ENCODE results near the gene FOXF2. TPM values are rescaled to one million over a fixed set of nuclear protein-coding genes. Genes with fewer than 3 reads are reported as not detected.

FOXF2 gene
- total and polyA plus RNA-seq, 2 experiments from 2014 or later: not detected

GRCh38 chr6:1362643-1363042, 26.7 kb upstream of the FOXF2 start (continued):
- TF ChIP-seq ZNF462 (CRISPR knock-in tag; IDR thresholded peaks at IDR 0.05): no peak
- TF ChIP-seq ZNF331 (CRISPR knock-in tag; IDR thresholded peaks at IDR 0.05; ENCODE audit: low read depth): no peak
- TF ChIP-seq STAT1 (IDR thresholded peaks at IDR 0.05; ENCODE audit: unreplicated experiment): no peak
- TF ChIP-seq ZNF114 (CRISPR knock-in tag; IDR thresholded peaks at IDR 0.05): no peak
- TF ChIP-seq NANOG (IDR thresholded peaks at IDR 0.05; ENCODE audit: borderline replicate concordance): no peak

- no peaks in the 10 kb centered on the region for H3K9me2 ChIP-seq (ENCODE audit: insufficient read depth)
- DNase-seq (ENCODE audit: low spot score) (no peak), ATAC-seq (no peak)
- Mint-ChIP-seq H3K27ac (no peak overlapping the region), H3K36me3 (ENCODE audit: low read depth) (no peaks in the 10 kb centered on the region), H3K4me3 (no peak overlapping the region), H3K9me3 (no peaks in the 10 kb centered on the region), H3K4me1 (peaks cover 7% of the 10 kb centered on the region), H3K27me3 (ENCODE audit: insufficient read depth, low read depth, poor library complexity) (peaks cover 2% of the 10 kb centered on the region)
- H3K79me2 ChIP-seq (replicated peaks; ENCODE audit: insufficient read depth): no peaks in the 10 kb centered on the region
- H3K27ac ChIP-seq (ENCODE audit: low read depth): no peak overlapping the region
- peaks cover 10% of the 10 kb centered on the region for H3K4me1 ChIP-seq (ENCODE audit: insufficient read depth)
- no peak overlapping the region for H2AFZ ChIP-seq
- 0 out of 2 replicates have a peak, but pooled peaks cover 11% of the 10 kb centered on the region for H3K27me3 ChIP-seq (ENCODE audit: insufficient read depth)
- no peak overlapping the region for H3K4me3 ChIP-seq
- no peaks in the 10 kb centered on the region for H3F3A ChIP-seq (replicated peaks; ENCODE audit: low read depth)
- no peaks in the 10 kb centered on the region for H3K36me3 ChIP-seq (ENCODE audit: insufficient read depth)
- TF ChIP-seq ETS1 (IDR thresholded peaks at IDR 0.05): no peak
- no peak for TF ChIP-seq CTCF (conservative IDR thresholded peaks at IDR 0.05; ENCODE audit: low read depth in 2 of 2)
- no peak for TF ChIP-seq ZNF462 (CRISPR knock-in tag; IDR thresholded peaks at IDR 0.05)
- TF ChIP-seq NANOG (IDR thresholded peaks at IDR 0.05; ENCODE audit: borderline replicate concordance): no peak
- no peaks in the 10 kb centered on the region for H4K20me1 ChIP-seq (replicated peaks; ENCODE audit: insufficient read depth)
- H3K4me2 ChIP-seq: no peak overlapping the region
Observed at GRCh38 chr6:1363298-1363697, 26.1 kb upstream of the FOXF2 start.

Data from GM23338 (cell line).